ENCODE data around the gene BAIAP2L2. TPM values are rescaled to one million over a fixed set of nuclear protein-coding genes. Genes with fewer than 3 reads are reported as not detected.

BAIAP2L2 gene
- total and polyA plus RNA-seq, 2 experiments from 2014 or later = 3.9 to 5.6 TPM

GRCh38 chr22:38051900-38052862 lies 58.3 kb downstream of the BAIAP2L2 start (continued):
- TF ChIP-seq REST (IDR thresholded peaks at IDR 0.05; ENCODE audit: unreplicated experiment) = no peak
- TF ChIP-seq ZNF462 (CRISPR knock-in tag; IDR thresholded peaks at IDR 0.05) = no peak
- no peak for TF ChIP-seq EZH2 (IDR thresholded peaks at IDR 0.05; ENCODE audit: low read depth, unreplicated experiment)
- no peak for TF ChIP-seq EZH2phosphoT487 (IDR thresholded peaks at IDR 0.05; ENCODE audit: unreplicated experiment)
- TF ChIP-seq STAT1 (IDR thresholded peaks at IDR 0.05; ENCODE audit: unreplicated experiment) = no peak
